MM.1S (cell line): ENCODE data around the gene RERE.

Source experiments
- CTCF ChIP-seq: fragments of 300-600 bp; sonication (generic); IDR thresholded peaks from 2 replicates; pipeline ENCODE4 v1.5.1; 2016; ENCODE audit warnings: antibody characterized with exemption, low read length, mixed read lengths
- EZH2 ChIP-seq: fragments of 300-600 bp; sonication (generic); optimal IDR thresholded peaks from 2 replicates; pipeline ENCODE3; 2017; ENCODE audit warnings: low read depth, mild to moderate bottlenecking, antibody characterized with exemption, low read length, mixed read lengths
- EZH2phosphoT487 ChIP-seq: fragments of 300-600 bp; sonication (generic); IDR thresholded peaks from 2 replicates; pipeline ENCODE4 v1.6.1; 2018; ENCODE audit warnings: antibody characterized with exemption, low read length

- no peak for TF ChIP-seq EZH2
- TF ChIP-seq CTCF, result no peak
- no peak for TF ChIP-seq EZH2phosphoT487
Measured at GRCh38 chr1:8506456-8506855, 311.0 kb downstream of the RERE start.
